NCI-H2227 (cell line): ENCODE data around the gene DDX51.

ENCODE experiments used
- DNase-seq: peaks from one replicate; lab custom pipeline; 2025; ENCODE audit not compliant: unreplicated experiment; lab: John Stamatoyannopoulos, UW

Gene DDX51

GRCh38 chr12:132144115-132144809, at the start of gene DDX51, which contains the start of gene NOC4L:
Gene DDX51 (minus strand): TSS chr12:132144319. CDS start chr12:132144296, 23 bp downstream.
Gene NOC4L (plus strand): TSS chr12:132144457. CDS start chr12:132144489, 32 bp downstream.
- DNase-seq = peak; percentile 98

GRCh38 chr12:132191715-132192553, 47.8 kb upstream of the DDX51 start:
- DNase-seq = no peak

- DNase-seq = no peak
Observed at GRCh38 chr12:132190834-132191500, 46.8 kb upstream of the DDX51 start.

- DNase-seq = peak; percentile 71
Observed at GRCh38 chr12:132190012-132190755, 46.1 kb upstream of the DDX51 start.

- peak; percentile 95 for DNase-seq
Observed at GRCh38 chr12:132189378-132190011, 45.4 kb upstream of the DDX51 start.

- DNase-seq = no peak
Observed at GRCh38 chr12:132188916-132189325, 44.8 kb upstream of the DDX51 start.

- no peak for DNase-seq
Observed at GRCh38 chr12:132188451-132188901, 44.4 kb upstream of the DDX51 start.

GRCh38 chr12:132187646-132188450, 43.7 kb upstream of the DDX51 start:
- DNase-seq = no peak

GRCh38 chr12:132186857-132187620, 42.9 kb upstream of the DDX51 start:
- no peak for DNase-seq

GRCh38 chr12:132186208-132186856, 42.2 kb upstream of the DDX51 start:
- no peak for DNase-seq

- no peak for DNase-seq
Observed at GRCh38 chr12:132185705-132186104, 41.6 kb upstream of the DDX51 start.

GRCh38 chr12:132182711-132183365, 38.7 kb upstream of the DDX51 start:
- no peak for DNase-seq

- DNase-seq = no peak
Observed at GRCh38 chr12:132182206-132182710, 38.1 kb upstream of the DDX51 start.

- no peak for DNase-seq
Observed at GRCh38 chr12:132181570-132182200, 37.6 kb upstream of the DDX51 start.

GRCh38 chr12:132180648-132181546, 36.8 kb upstream of the DDX51 start:
- no peak for DNase-seq
